WTC11 (cell line): Measurements from ENCODE around the gene SLC2A4RG. TPM values are rescaled to one million over a fixed set of nuclear protein-coding genes. Genes with fewer than 3 reads are reported as not detected.

Experiments used
- ATAC-seq: fragments of 200-7000 bp; cut with Tn5 transposase; 2 replicates; pipeline ENCODE4 v1.10.0; 2021; ENCODE audit warnings: mild to moderate bottlenecking, moderate library complexity
- CTCF ChIA-PET: fragments of 300-600 bp; sonication (Branson Sonifier 250); formaldehyde crosslinking; loops from one replicate; lab custom pipeline; 2021; ENCODE audit warnings: antibody characterized with exemption; lab: Charles Lee
- POLR2A ChIA-PET: fragments of 350-600 bp; sonication (Branson Sonifier 250); formaldehyde crosslinking; loops from one replicate; lab custom pipeline; 2021; ENCODE audit warnings: antibody characterized with exemption; lab: Charles Lee
- DNase-seq: peaks from one replicate; pipeline ENCODE4 v3.0.0; 2021; ENCODE audit warnings: low spot score
- H3K27ac Mint-ChIP-seq: 2 replicates; pipeline ENCODE4 v1.8.0; 2021; ENCODE audit warnings: mixed read lengths
- H3K27me3 Mint-ChIP-seq: 2 replicates; pipeline ENCODE4 v1.8.0; 2021; ENCODE audit warnings: low read depth, mild to moderate bottlenecking, moderate library complexity, mixed read lengths
- H3K36me3 Mint-ChIP-seq: 2 replicates; pipeline ENCODE4 v1.8.0; 2021; ENCODE audit warnings: mixed read lengths
- H3K4me1 Mint-ChIP-seq: 2 replicates; pipeline ENCODE4 v1.8.0; 2022; ENCODE audit warnings: mixed read lengths
- H3K4me3 Mint-ChIP-seq: 2 replicates; pipeline ENCODE4 v1.8.0; 2021; ENCODE audit warnings: mild to moderate bottlenecking, moderate library complexity, mixed read lengths
- H3K9me3 Mint-ChIP-seq: 2 replicates; pipeline ENCODE4 v1.8.0; 2021; ENCODE audit warnings: mixed read lengths
- ATF1 ChIP-seq: sonication (generic); formaldehyde crosslinking; IDR thresholded peaks from 2 replicates; pipeline ENCODE4 v1.8.1; 2023; ENCODE audit warnings: mild to moderate bottlenecking, moderate library complexity, missing genetic modification reagents
- CDX4 ChIP-seq: fragments of 250-450 bp; sonication (Bioruptor Pico); IDR thresholded peaks from 2 replicates; pipeline ENCODE4 v1.9.0; 2021; ENCODE audit warnings: moderate library complexity, mild to moderate bottlenecking, inconsistent platforms, borderline replicate concordance
- E2F1 ChIP-seq: sonication (generic); formaldehyde crosslinking; IDR thresholded peaks from 2 replicates; pipeline ENCODE4 v1.8.0; 2022; ENCODE audit warnings: mild to moderate bottlenecking, missing genetic modification reagents
- FOXJ3 ChIP-seq: sonication (generic); formaldehyde crosslinking; IDR thresholded peaks from 2 replicates; pipeline ENCODE4 v1.9.0; 2021; ENCODE audit warnings: missing genetic modification reagents, mild to moderate bottlenecking, borderline replicate concordance
- FOXK1 ChIP-seq: sonication (generic); formaldehyde crosslinking; IDR thresholded peaks from 2 replicates; pipeline ENCODE4 v1.8.0; 2022; ENCODE audit warnings: mild to moderate bottlenecking, moderate library complexity, missing genetic modification reagents
- JUN ChIP-seq: sonication (generic); formaldehyde crosslinking; IDR thresholded peaks from 2 replicates; pipeline ENCODE4 v1.8.0; 2023; ENCODE audit warnings: mild to moderate bottlenecking, missing genetic modification reagents
- NFE2L1 ChIP-seq: sonication (generic); formaldehyde crosslinking; IDR thresholded peaks from 2 replicates; pipeline ENCODE4 v1.8.1; 2023; ENCODE audit warnings: missing genetic modification reagents
- NR2C2 ChIP-seq: sonication (generic); formaldehyde crosslinking; IDR thresholded peaks from 2 replicates; pipeline ENCODE4 v1.8.0; 2022; ENCODE audit warnings: mild to moderate bottlenecking, missing genetic modification reagents
- RORB ChIP-seq: fragments of 250-450 bp; sonication (Bioruptor Pico); IDR thresholded peaks from 2 replicates; pipeline ENCODE4 v1.9.0; 2021; ENCODE audit warnings: mild to moderate bottlenecking
- SP1 ChIP-seq: sonication (generic); formaldehyde crosslinking; conservative IDR thresholded peaks from 2 replicates; pipeline ENCODE4 v1.8.1; 2022; ENCODE audit warnings: missing genetic modification reagents
- TP53 ChIP-seq: sonication (generic); formaldehyde crosslinking; IDR thresholded peaks from 2 replicates; pipeline ENCODE4 v1.8.1; 2023; ENCODE audit warnings: mild to moderate bottlenecking, missing genetic modification reagents
- ZBTB21 ChIP-seq: sonication (generic); formaldehyde crosslinking; IDR thresholded peaks from 2 replicates; pipeline ENCODE4 v1.8.1; 2023; ENCODE audit warnings: mild to moderate bottlenecking, missing genetic modification reagents, borderline replicate concordance
- ZNF121 ChIP-seq: sonication (generic); formaldehyde crosslinking; IDR thresholded peaks from 2 replicates; pipeline ENCODE4 v1.8.0; 2023; ENCODE audit warnings: missing genetic modification reagents
- ZNF232 ChIP-seq: sonication (generic); formaldehyde crosslinking; IDR thresholded peaks from 2 replicates; pipeline ENCODE4 v1.8.0; 2022; ENCODE audit warnings: mild to moderate bottlenecking, missing genetic modification reagents
- ZNF317 ChIP-seq: sonication (generic); formaldehyde crosslinking; IDR thresholded peaks from 2 replicates; pipeline ENCODE4 v1.8.1; 2023; ENCODE audit warnings: low read depth, mild to moderate bottlenecking, moderate library complexity, missing genetic modification reagents, borderline replicate concordance
- ZNF423 ChIP-seq: fragments of 250-450 bp; sonication (Bioruptor Pico); IDR thresholded peaks from 2 replicates; pipeline ENCODE4 v2.1.2; 2022; ENCODE audit warnings: mild to moderate bottlenecking, moderate library complexity
- total RNA-seq: library from RNA; stranded (reverse); gene quantifications from 3 replicates; pipeline ENCODE4 v1.2.3, GENCODE V29; 2021
- TF ChIP-seq, protein P1 (sequence below): sonication (generic); formaldehyde crosslinking; IDR thresholded peaks from 2 replicates; pipeline ENCODE4 v1.8.1; 2023; ENCODE audit warnings: mild to moderate bottlenecking, missing genetic modification reagents, moderate library complexity
- TF ChIP-seq, protein P2 (sequence below): sonication (generic); formaldehyde crosslinking; conservative IDR thresholded peaks from 2 replicates; pipeline ENCODE4 v1.8.1; 2023; ENCODE audit warnings: mild to moderate bottlenecking, low read depth, missing genetic modification reagents, moderate library complexity

The SLC2A4RG gene
- total RNA-seq, 1 experiment from 2014 or later = 43.3 TPM

DNA sequence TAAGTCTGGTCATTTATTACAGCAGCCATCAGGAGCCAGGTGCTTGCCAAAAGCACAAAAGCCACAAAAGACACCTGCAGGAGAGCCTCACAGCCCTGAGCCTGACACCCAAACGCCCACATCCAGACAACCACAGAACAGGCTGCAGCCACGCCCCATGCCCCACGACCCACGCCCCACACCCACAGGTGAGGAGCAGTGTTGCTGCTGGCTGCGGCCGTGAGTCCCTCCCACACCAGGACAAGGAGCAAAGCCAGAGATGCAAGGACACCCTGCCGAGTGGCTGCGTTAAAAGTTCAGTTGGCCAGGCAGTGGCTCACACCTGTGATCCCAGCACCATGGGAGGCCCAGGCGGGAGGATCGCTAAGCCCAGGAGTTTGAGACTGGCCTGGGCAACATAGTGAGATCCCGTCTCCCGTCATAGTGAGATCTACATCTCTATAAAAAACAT, 43.0 kb downstream of the SLC2A4RG start:
- Mint-ChIP-seq H3K36me3 (peaks cover 6% of the 10 kb centered on the region), H3K27ac (no peak overlapping the region), H3K27me3 (peaks cover 1% of the 10 kb centered on the region; the same call in 1 of the 2 replicates), H3K9me3 (peaks cover 10% of the 10 kb centered on the region), H3K4me1 (no peaks in the 10 kb centered on the region), H3K4me3 (no peak overlapping the region)
- no peak for ATAC-seq
- TF ChIP-seq ZNF121 (CRISPR knock-in tag) = peak; percentile 90
- no peak for TF ChIP-seq SP1
- DNase-seq = no peak
- ChIA-PET CTCF (no interaction called here), POLR2A (no interaction called here)

DNA sequence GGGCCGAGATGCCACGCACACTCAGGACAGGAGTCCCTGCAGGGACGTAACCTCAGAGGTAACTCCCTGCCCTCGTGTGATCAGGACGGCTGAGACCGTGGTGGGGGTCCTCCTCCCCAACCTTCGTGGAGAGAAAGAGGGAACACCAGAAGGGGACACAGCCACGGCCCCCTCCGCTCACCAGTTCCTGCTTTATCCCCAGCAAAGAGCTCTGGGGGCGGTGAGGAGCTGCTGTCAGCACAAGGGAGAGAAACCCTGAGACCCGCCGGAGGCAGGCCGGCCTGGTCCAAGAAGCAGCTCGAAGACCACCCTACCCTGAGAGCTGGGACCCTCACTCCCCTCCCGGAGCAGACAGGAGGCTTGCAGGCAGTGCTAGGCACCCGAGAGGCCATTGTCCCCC, 44.4 kb downstream of the SLC2A4RG start:
- Mint-ChIP-seq H3K4me3 (no peak overlapping the region), H3K4me1 (no peaks in the 10 kb centered on the region), H3K27me3 (no peaks in the 10 kb centered on the region), H3K36me3 (no peaks in the 10 kb centered on the region), H3K27ac (no peak overlapping the region), H3K9me3 (0 out of 2 replicates have a peak, but pooled peaks cover 3% of the 10 kb centered on the region)
- DNase-seq (no peak), ATAC-seq (no peak)
- no peak for TF ChIP-seq ATF1 (CRISPR knock-in tag)
- TF ChIP-seq ZNF317 (CRISPR knock-in tag) = no peak
- TF ChIP-seq, protein P1, sequence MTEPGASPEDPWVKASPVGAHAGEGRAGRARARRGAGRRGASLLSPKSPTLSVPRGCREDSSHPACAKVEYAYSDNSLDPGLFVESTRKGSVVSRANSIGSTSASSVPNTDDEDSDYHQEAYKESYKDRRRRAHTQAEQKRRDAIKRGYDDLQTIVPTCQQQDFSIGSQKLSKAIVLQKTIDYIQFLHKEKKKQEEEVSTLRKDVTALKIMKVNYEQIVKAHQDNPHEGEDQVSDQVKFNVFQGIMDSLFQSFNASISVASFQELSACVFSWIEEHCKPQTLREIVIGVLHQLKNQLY (CRISPR knock-in tag) = no peak
- TF ChIP-seq NFE2L1 (CRISPR knock-in tag) = no peak
- ChIA-PET CTCF (interaction anchor here (0.7 to 4.0 kb wide), 6 partner anchors 8 to 197 kb away, joined by 3 to 54 read pairs (median 4); partner anchors contain the start of gene PRPF6), POLR2A (no interaction called here)

GRCh38 chr20:63785691-63786131, 46.1 kb downstream of the SLC2A4RG start:
- DNase-seq = no peak
- ChIA-PET POLR2A (interaction anchor here (1.0 kb wide), 1 partner anchor 79 kb away, joined by 4 read pairs; the partner anchor contains the start of gene TPD52L2), CTCF (interaction anchor here (0.6 to 4.0 kb wide), 38 partner anchors 9 to 571 kb away, joined by 3 to 54 read pairs (median 4); partner anchors contain the start of genes ARFRP1, DNAJC5, GMEB2 and PTK6)
- Mint-ChIP-seq H3K27me3 (no peaks in the 10 kb centered on the region), H3K36me3 (no peaks in the 10 kb centered on the region), H3K4me3 (no peak overlapping the region), H3K4me1 (no peaks in the 10 kb centered on the region), H3K9me3 (0 out of 2 replicates have a peak, but pooled peaks cover 3% of the 10 kb centered on the region), H3K27ac (peak overlapping the region; percentile 63; the same call in 1 of the 2 replicates)
- no peak for ATAC-seq
- no peak for TF ChIP-seq FOXJ3

DNA sequence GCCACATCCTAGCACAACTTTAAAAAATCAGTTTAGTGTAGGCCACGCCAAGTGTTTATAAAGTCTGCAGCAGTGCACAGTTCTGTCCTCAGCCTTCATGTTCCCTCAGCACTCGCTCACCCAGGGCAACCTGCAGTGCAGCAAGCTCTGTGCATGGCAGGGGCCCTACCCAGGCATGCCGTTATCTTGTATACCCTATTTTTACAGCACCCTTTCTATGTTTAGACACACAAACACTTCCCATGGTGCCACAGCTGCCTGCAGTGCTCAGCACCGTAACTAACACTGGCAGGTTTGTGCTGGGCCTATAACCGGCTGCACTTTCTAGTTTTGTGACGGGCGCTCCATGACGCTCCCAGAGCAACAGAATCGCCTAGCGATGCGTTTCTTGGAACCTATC, 47.7 kb downstream of the SLC2A4RG start:
- DNase-seq (no peak), ATAC-seq (no peak)
- POLR2A ChIA-PET = no interaction called here
- CTCF ChIA-PET = interaction anchor here (0.9 to 2.1 kb wide), 5 partner anchors 12 to 77 kb away, joined by 4 to 16 read pairs (median 7); partner anchors contain the start of gene TPD52L2
- H3K36me3 Mint-ChIP-seq = no peaks in the 10 kb centered on the region
- H3K9me3 Mint-ChIP-seq = no peaks in the 10 kb centered on the region
- TF ChIP-seq, protein P2, sequence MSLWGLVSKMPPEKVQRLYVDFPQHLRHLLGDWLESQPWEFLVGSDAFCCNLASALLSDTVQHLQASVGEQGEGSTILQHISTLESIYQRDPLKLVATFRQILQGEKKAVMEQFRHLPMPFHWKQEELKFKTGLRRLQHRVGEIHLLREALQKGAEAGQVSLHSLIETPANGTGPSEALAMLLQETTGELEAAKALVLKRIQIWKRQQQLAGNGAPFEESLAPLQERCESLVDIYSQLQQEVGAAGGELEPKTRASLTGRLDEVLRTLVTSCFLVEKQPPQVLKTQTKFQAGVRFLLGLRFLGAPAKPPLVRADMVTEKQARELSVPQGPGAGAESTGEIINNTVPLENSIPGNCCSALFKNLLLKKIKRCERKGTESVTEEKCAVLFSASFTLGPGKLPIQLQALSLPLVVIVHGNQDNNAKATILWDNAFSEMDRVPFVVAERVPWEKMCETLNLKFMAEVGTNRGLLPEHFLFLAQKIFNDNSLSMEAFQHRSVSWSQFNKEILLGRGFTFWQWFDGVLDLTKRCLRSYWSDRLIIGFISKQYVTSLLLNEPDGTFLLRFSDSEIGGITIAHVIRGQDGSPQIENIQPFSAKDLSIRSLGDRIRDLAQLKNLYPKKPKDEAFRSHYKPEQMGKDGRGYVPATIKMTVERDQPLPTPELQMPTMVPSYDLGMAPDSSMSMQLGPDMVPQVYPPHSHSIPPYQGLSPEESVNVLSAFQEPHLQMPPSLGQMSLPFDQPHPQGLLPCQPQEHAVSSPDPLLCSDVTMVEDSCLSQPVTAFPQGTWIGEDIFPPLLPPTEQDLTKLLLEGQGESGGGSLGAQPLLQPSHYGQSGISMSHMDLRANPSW (CRISPR knock-in tag) = no peak
- TF ChIP-seq ZNF423 (no peak), FOXK1 (CRISPR knock-in tag) (no peak), RORB (CRISPR knock-in tag) (no peak), E2F1 (CRISPR knock-in tag) (no peak), NR2C2 (no peak), ZBTB21 (CRISPR knock-in tag) (no peak), SP1 (no peak), JUN (CRISPR knock-in tag) (no peak), ATF1 (CRISPR knock-in tag) (no peak), CDX4 (CRISPR knock-in tag) (no peak), NFE2L1 (CRISPR knock-in tag) (no peak), TP53 (CRISPR knock-in tag) (no peak), ZNF232 (CRISPR knock-in tag) (no peak)
- 0 out of 2 replicates have a peak, but pooled peaks cover 3% of the 10 kb centered on the region for H3K4me1 Mint-ChIP-seq
- H3K4me3 Mint-ChIP-seq = no peak overlapping the region
- H3K27ac Mint-ChIP-seq = peak overlapping the region; percentile 6; the same call in 1 of the 2 replicates
- H3K27me3 Mint-ChIP-seq = no peaks in the 10 kb centered on the region
